IMR-90 (cell line): Measurements from ENCODE around the gene ZNF157. TPM values are rescaled to one million over a fixed set of nuclear protein-coding genes. Genes with fewer than 3 reads are reported as not detected.
A peak's percentile ranks its signal among the peaks of the same experiment; 100 is the strongest.

Experiments used
- ATAC-seq: fragments of 200-7000 bp; cut with Tn5 transposase; 2 replicates; pipeline ENCODE4 v1.9.1; 2020; ENCODE audit warnings: low read depth, mild to moderate bottlenecking, moderate library complexity
- BruUV-seq: library from RNA; stranded (reverse); fragments of 400-500 nt; replicated peaks from 2 replicates; lab custom pipeline; 2021; lab: Mats Ljungman, UMichigan
- CTCF ChIA-PET: fragments of 300-600 bp; formaldehyde crosslinking; extraction: SDS; loops from one replicate; lab custom pipeline; 2021; ENCODE audit warnings: antibody characterized with exemption; lab: Yijun Ruan, JAX
- POLR2A ChIA-PET: fragments of 300-600 bp; sonication (Branson Sonifier 250); formaldehyde crosslinking; loops from one replicate; lab custom pipeline; 2022; ENCODE audit warnings: antibody characterized with exemption; ENCODE audit not compliant: unreplicated experiment; lab: Charles Lee
- DNase-seq: peaks from one replicate; pipeline ENCODE4 v3.0.0; 2013
- H2AFZ ChIP-seq: replicated peaks from 2 replicates; pipeline ENCODE3; 2013; ENCODE audit warnings: low read length, mild to moderate bottlenecking; ENCODE audit not compliant: poor library complexity
- H2AK5ac ChIP-seq: 2 replicates; pipeline ENCODE4 v1.6.1; 2013; ENCODE audit warnings: low read depth, low read length, inconsistent platforms
- H2AK9ac ChIP-seq: replicated peaks from 2 replicates; pipeline ENCODE3; 2013; ENCODE audit warnings: mild to moderate bottlenecking, low read depth, low read length, moderate library complexity; ENCODE audit not compliant: poor library complexity
- H2BK120ac ChIP-seq: 2 replicates; pipeline ENCODE4 v1.6.1; 2013; ENCODE audit warnings: low read depth, low read length, inconsistent platforms
- H2BK15ac ChIP-seq: 3 replicates; pipeline ENCODE4 v1.6.1; 2013; ENCODE audit warnings: low read depth, low read length, inconsistent platforms
- H2BK20ac ChIP-seq: 2 replicates; pipeline ENCODE4 v1.6.1; 2013; ENCODE audit warnings: low read depth, mild to moderate bottlenecking, inconsistent platforms, low read length, moderate library complexity
- H2BK5ac ChIP-seq: 2 replicates; pipeline ENCODE4 v1.6.1; 2013; ENCODE audit warnings: mild to moderate bottlenecking, low read depth, low read length, inconsistent platforms; ENCODE audit not compliant: poor library complexity, severe bottlenecking
- H3K14ac ChIP-seq: replicated peaks from 2 replicates; pipeline ENCODE4 v1.6.1; 2013; ENCODE audit warnings: low read depth, low read length, inconsistent platforms
- H3K18ac ChIP-seq: 2 replicates; pipeline ENCODE4 v1.6.1; 2013; ENCODE audit warnings: low read depth, low read length, control low read depth
- H3K23ac ChIP-seq: 2 replicates; pipeline ENCODE4 v1.6.1; 2013; ENCODE audit warnings: low read depth, low read length, inconsistent platforms
- H3K27ac ChIP-seq: 2 replicates; pipeline ENCODE4 v1.5.1; 2013; ENCODE audit warnings: mild to moderate bottlenecking, control low read depth, low read length; ENCODE audit not compliant: insufficient read depth
- H3K27me3 ChIP-seq: 2 replicates; pipeline ENCODE4 v1.6.1; 2013; ENCODE audit warnings: low read length; ENCODE audit not compliant: control insufficient read depth, insufficient read depth
- H3K36me3 ChIP-seq: 2 replicates; pipeline ENCODE4 v1.6.1; 2013; ENCODE audit warnings: low read length, mixed read lengths; ENCODE audit not compliant: control insufficient read depth, insufficient read depth
- H3K4ac ChIP-seq: 2 replicates; pipeline ENCODE4 v1.6.1; 2013; ENCODE audit warnings: low read depth, low read length, inconsistent platforms
- H3K4me1 ChIP-seq: 2 replicates; pipeline ENCODE4 v1.6.1; 2013; ENCODE audit warnings: low read length, mixed read lengths; ENCODE audit not compliant: control insufficient read depth, insufficient read depth
- H3K4me2 ChIP-seq: 2 replicates; pipeline ENCODE4 v1.6.1; 2013; ENCODE audit warnings: low read depth, mild to moderate bottlenecking, control low read depth, low read length, moderate library complexity
- H3K4me3 ChIP-seq: 2 replicates; pipeline ENCODE4 v1.5.1; 2013; ENCODE audit warnings: low read depth, mild to moderate bottlenecking, control low read depth, low read length, moderate library complexity; ENCODE audit not compliant: insufficient read depth
- H3K56ac ChIP-seq: 2 replicates; pipeline ENCODE4 v1.6.1; 2013; ENCODE audit warnings: low read length, inconsistent platforms; ENCODE audit not compliant: insufficient read depth; ENCODE audit errors: extremely low read depth
- H3K79me1 ChIP-seq, 2 experiments: 2 replicates each; pipeline ENCODE4 v1.6.1; 2013; ENCODE audit warnings: low read length in 2 of 2, inconsistent platforms in 1 of 2, low read depth in 1 of 2
- H3K9ac ChIP-seq: 2 replicates; pipeline ENCODE4 v1.6.1; 2013; ENCODE audit warnings: low read depth, low read length, control low read depth
- H3K9me1 ChIP-seq: 2 replicates; pipeline ENCODE4 v1.6.1; 2013; ENCODE audit warnings: low read length, inconsistent platforms; ENCODE audit not compliant: insufficient read depth
- H3K9me3 ChIP-seq: 2 replicates; pipeline ENCODE4 v1.6.1; 2013; ENCODE audit warnings: low read length; ENCODE audit not compliant: control insufficient read depth, insufficient read depth
- H4K20me1 ChIP-seq: 2 replicates; pipeline ENCODE4 v1.6.1; 2013; ENCODE audit warnings: low read length, inconsistent platforms; ENCODE audit not compliant: insufficient read depth
- H4K5ac ChIP-seq: 2 replicates; pipeline ENCODE4 v1.6.1; 2013; ENCODE audit warnings: mild to moderate bottlenecking, low read depth, low read length, control low read depth
- H4K8ac ChIP-seq, 2 experiments: 2 replicates each; pipeline ENCODE4 v1.6.1; 2013; ENCODE audit warnings: low read depth in 2 of 2, low read length in 2 of 2, control low read depth in 1 of 2, inconsistent platforms in 1 of 2
- H4K91ac ChIP-seq: 2 replicates; pipeline ENCODE4 v1.6.1; 2013; ENCODE audit warnings: low read depth, low read length, inconsistent platforms; ENCODE audit not compliant: insufficient read depth
- BHLHE40 ChIP-seq: fragments of 150-350 bp; IDR thresholded peaks from 2 replicates; pipeline ENCODE4 v1.6.1; 2016; ENCODE audit warnings: mild to moderate bottlenecking, low read depth, low read length
- CEBPB ChIP-seq: IDR thresholded peaks from 2 replicates; pipeline ENCODE4 v1.6.1; 2012; ENCODE audit warnings: low read depth, low read length, improper control_type of control experiment
- CHD1 ChIP-seq: IDR thresholded peaks from 2 replicates; pipeline ENCODE4 v1.6.1; 2012; ENCODE audit warnings: low read depth, low read length, improper control_type of control experiment
- CTCF ChIP-seq: conservative IDR thresholded peaks from 2 replicates; pipeline ENCODE4 v1.5.1; 2012; ENCODE audit warnings: mild to moderate bottlenecking, low read depth, low read length, improper control_type of control experiment
- ELK1 ChIP-seq: fragments of 150-350 bp; IDR thresholded peaks from 2 replicates; pipeline ENCODE4 v1.6.1; 2016; ENCODE audit warnings: low read depth, mild to moderate bottlenecking, low read length, moderate library complexity, borderline replicate concordance
- FOS ChIP-seq: fragments of 150-350 bp; IDR thresholded peaks from 2 replicates; pipeline ENCODE4 v1.6.1; 2016; ENCODE audit warnings: low read depth, low read length
- MAFK ChIP-seq: IDR thresholded peaks from 2 replicates; pipeline ENCODE4 v1.6.1; 2012; ENCODE audit warnings: low read depth, low read length, improper control_type of control experiment
- MAZ ChIP-seq: IDR thresholded peaks from 2 replicates; pipeline ENCODE4 v1.6.1; 2012; ENCODE audit warnings: low read depth, mild to moderate bottlenecking, low read length, improper control_type of control experiment, moderate library complexity, borderline replicate concordance
- MXI1 ChIP-seq: IDR thresholded peaks from 2 replicates; pipeline ENCODE4 v1.6.1; 2012; ENCODE audit warnings: low read depth, mild to moderate bottlenecking, low read length, moderate library complexity, borderline replicate concordance
- NFE2L2 ChIP-seq: fragments of 150-350 bp; IDR thresholded peaks from 2 replicates; pipeline ENCODE4 v1.6.1; 2016; ENCODE audit warnings: low read depth, mild to moderate bottlenecking, low read length
- POLR2A ChIP-seq: IDR thresholded peaks from 2 replicates; pipeline ENCODE4 v1.6.1; 2012; ENCODE audit warnings: mild to moderate bottlenecking, low read depth, low read length
- RAD21 ChIP-seq: IDR thresholded peaks from 2 replicates; pipeline ENCODE4 v1.6.1; 2012; ENCODE audit warnings: low read length, improper control_type of control experiment
- RCOR1 ChIP-seq: IDR thresholded peaks from 2 replicates; pipeline ENCODE4 v1.6.1; 2012; ENCODE audit warnings: mild to moderate bottlenecking, low read length, improper control_type of control experiment; ENCODE audit not compliant: insufficient replicate concordance
- RFX5 ChIP-seq: IDR thresholded peaks from 2 replicates; pipeline ENCODE4 v1.8.0; 2012; ENCODE audit warnings: low read depth, mild to moderate bottlenecking, low read length, moderate library complexity
- SMC3 ChIP-seq: fragments of 150-350 bp; IDR thresholded peaks from 2 replicates; pipeline ENCODE4 v1.6.1; 2016; ENCODE audit warnings: low read depth, mild to moderate bottlenecking, antibody characterized with exemption, low read length, moderate library complexity
- USF2 ChIP-seq: fragments of 150-350 bp; IDR thresholded peaks from 2 replicates; pipeline ENCODE4 v1.6.1; 2017; ENCODE audit warnings: mild to moderate bottlenecking, antibody characterized with exemption, low read length, low read depth
- WGBS, 2 experiments: methylation state at CpG; one replicate each; pipeline versions ENCODE4 v1.1.5 to v1.1.7; 2013; ENCODE audit warnings: missing lambda C conversion rate in 2 of 2; ENCODE audit not compliant: insufficient read length in 1 of 2; ENCODE audit errors: extremely low coverage in 2 of 2; 5-methylcytosine and 5-hydroxymethylcytosine counted together
- dilution Hi-C: fragments of 300-500 bp; cut with HindIII; formaldehyde crosslinking; loops from one replicate; pipeline ENCODE4 v1.14.3; 2018; ENCODE audit warnings: low sequenced_read_pairs; ENCODE audit not compliant: unreplicated experiment
- in situ Hi-C: fragments of 300-500 bp; cut with MboI; formaldehyde crosslinking; loops from 3 replicates; pipeline ENCODE4 v1.14.3; 2019; ENCODE audit warnings: low sequenced_read_pairs, inconsistent platforms, mixed read lengths
- intact Hi-C: fragments of 100-400 bp; cut with micrococcal nuclease; formaldehyde crosslinking; loops from 2 replicates; pipeline ENCODE4 v1.10.0; 2022
- polyA plus RNA-seq, 3 experiments: library from polyadenylated mRNA; depleted of rRNA; stranded (reverse); fragments of >200 nt; gene quantifications; 2 replicates each; pipeline ENCODE4 v1.2.3, GENCODE V29; 2012; ENCODE audit warnings: low replicate concordance in 1 of 3
- total RNA-seq: library from RNA; depleted of rRNA; stranded (reverse); fragments of >200 nt; gene quantifications from 2 replicates; pipeline ENCODE4 v1.2.3, GENCODE V29; 2012

The ZNF157 gene
- total and polyA plus RNA-seq, 2 of the 4 experiments (the other 2 are of a cell fraction), result under 0.01 TPM; not detected in 1

- Histone ChIP-seq H3K27ac (no peak overlapping the region), H3K4me1 (no peaks in the 10 kb centered on the region), H3K23ac (no peak overlapping the region), H3K4me2 (no peak overlapping the region), H2BK5ac (no peak overlapping the region), H2AK5ac (no peak overlapping the region), H3K9ac (no peak overlapping the region), H3K4me3 (no peak overlapping the region), H3K4ac (no peak overlapping the region), H3K56ac (no peak overlapping the region), H3K18ac (no peak overlapping the region), H2AK9ac (no peak overlapping the region), H2BK20ac (no peak overlapping the region), H3K9me3 (no peaks in the 10 kb centered on the region), H3K9me1 (no peaks in the 10 kb centered on the region), H3K79me1 (no peaks in the 10 kb centered on the region), H3K14ac (no peak overlapping the region), H4K5ac (no peak overlapping the region; the same call in 1 of the 2 replicates), H4K91ac (no peak overlapping the region), H3K36me3 (no peaks in the 10 kb centered on the region), H2BK120ac (no peak overlapping the region), H4K20me1 (no peaks in the 10 kb centered on the region), H3K27me3 (peaks cover 3% of the 10 kb centered on the region), H2AFZ (peak overlapping the region; percentile 86), H2BK15ac (no peak overlapping the region), H4K8ac (peak overlapping the region in 1 of 2 experiments; percentile 68; a peak in 2 of 4 replicates)
- in situ Hi-C loops (no loop called here), dilution Hi-C loops (no loop called here), intact Hi-C loops (no loop called here)
- ChIA-PET POLR2A (no interaction called here), CTCF (no interaction called here)
- TF ChIP-seq RFX5 (no peak), CTCF (no peak), RCOR1 (no peak), USF2 (no peak), CHD1 (no peak), NFE2L2 (no peak), MAFK (no peak), POLR2A (no peak), MXI1 (no peak), SMC3 (no peak), BHLHE40 (no peak), ELK1 (no peak), RAD21 (no peak), MAZ (no peak), CEBPB (no peak), FOS (no peak)
- DNase-seq (no peak), ATAC-seq (no peak)
- WGBS, 2 experiments, result 63% methylated on average over 3 of the region's 20 CpGs; no CpG with 5 or more reads in 1 of the 2 experiments
- BruUV-seq, result no TSS peak
Observed at GRCh38 chrX:47321823-47322371, 48.5 kb upstream of the ZNF157 start.
